Gastrocnemius medialis (tissue), 4 donors: Measurements from ENCODE around the gene TRAK1. TPM values are rescaled to one million over a fixed set of nuclear protein-coding genes. Genes with fewer than 3 reads are reported as not detected.

Experiments used
- ATAC-seq, 2 donors: fragments of 150-250 bp; one replicate each; pipeline ENCODE4 v1.9.1; 2016
- DNase-seq, 2 donors: peaks; one replicate each; pipeline ENCODE4 v3.0.0-alpha.2; 2019
- H3K27ac ChIP-seq, 4 donors: fragments of 200-600 bp; sonication (generic); 1 replicate in 1 of 4; 2 replicates in 3 of 4; pipeline ENCODE4 v1.5.1; 2016 to 2018; ENCODE audit warnings: mild to moderate bottlenecking in 2 of 4, moderate library complexity in 1 of 4
- H3K27me3 ChIP-seq, 3 donors: fragments of 200-600 bp; sonication (generic) in 2 of 3; 1 replicate in 1 of 3; 2 replicates in 2 of 3; pipeline versions ENCODE4 v1.5.1 to v1.6.0; 2016 to 2019; ENCODE audit warnings: mild to moderate bottlenecking in 1 of 3, moderate library complexity in 1 of 3
- H3K36me3 ChIP-seq, 2 donors: fragments of 200-600 bp; sonication (generic) in 1 of 2; one replicate each; pipeline ENCODE4 v1.5.1; 2017 to 2018
- H3K4me1 ChIP-seq, 2 donors: fragments of 200-600 bp; sonication (generic) in 1 of 2; one replicate each; pipeline ENCODE4 v1.5.1; 2016 to 2017; ENCODE audit warnings: mild to moderate bottlenecking in 2 of 2
- H3K4me3 ChIP-seq, 4 donors: fragments of 200-600 bp; sonication (generic) in 3 of 4; 1 replicate in 1 of 4; 2 replicates in 3 of 4; pipeline ENCODE4 v1.5.1; 2016 to 2019; ENCODE audit warnings: mild to moderate bottlenecking in 2 of 4
- H3K9me3 ChIP-seq, 3 donors: fragments of 200-600 bp; sonication (generic) in 2 of 3; 1 replicate in 1 of 3; 2 replicates in 2 of 3; pipeline ENCODE4 v1.5.1; 2016 to 2019
- CTCF ChIP-seq, 5 experiments: fragments of 450-650 bp in 3 of 5; fragments of 200-600 bp in 2 of 5; sonication (generic) in 2 of 5; IDR thresholded peaks in 4 of 5; conservative IDR thresholded peaks in 1 of 5; 1 replicate in 4 of 5; 2 replicates in 1 of 5; pipeline ENCODE4 v1.5.1; 2016 to 2019; ENCODE audit warnings: antibody characterized with exemption in 5 of 5, mild to moderate bottlenecking in 3 of 5, moderate library complexity in 3 of 5
- POLR2A ChIP-seq, 2 donors: fragments of 450-650 bp; IDR thresholded peaks; one replicate each; pipeline ENCODE4 v1.6.1; 2017; ENCODE audit warnings: antibody characterized with exemption in 2 of 2, mild to moderate bottlenecking in 2 of 2, moderate library complexity in 2 of 2
- in situ Hi-C, 4 donors: fragments of 200-750 bp; cut with MboI; loops; one replicate each; pipeline versions ENCODE4 v1.15.0 to v1.8.0; 2017; ENCODE audit warnings: low sequenced_read_pairs in 4 of 4
- intact Hi-C: fragments of 100-400 bp; cut with DNase I; formaldehyde crosslinking; loops from one replicate; pipeline ENCODE4 v1.15.1; 2023; ENCODE audit warnings: low total_unique reads
- total RNA-seq, 4 donors: library from RNA; depleted of rRNA; stranded (reverse); fragments of >200 nt; gene quantifications; one replicate each; pipeline versions ENCODE4 v1.1.0 to v1.2.3, GENCODE V29; 2016

Gene TRAK1
- total RNA-seq, 4 donors from 2014 or later = 59.5 to 109 (median 98.6) TPM

- intact Hi-C loops = loop anchor here (5.0 kb wide), 1 partner anchor 157 kb away; no protein-coding TSS in a partner anchor
- peak; percentile 61 to 81 for DNase-seq
- TF ChIP-seq POLR2A (IDR thresholded peaks at IDR 0.05) (no peak), CTCF (IDR thresholded peaks at IDR 0.05 in 4 of 5, conservative IDR thresholded peaks at IDR 0.05 in 1 of 5) (no peak)
- Histone ChIP-seq H3K27ac (peak overlapping the region; percentile 81 to 89 (median 86)), H3K36me3 (no peaks in the 10 kb centered on the region), H3K4me1 (peaks cover 69 to 76% of the 10 kb centered on the region in 2 donors), H3K27me3 (no peaks in the 10 kb centered on the region), H3K9me3 (no peaks in the 10 kb centered on the region), H3K4me3 (no peak overlapping the region)
- in situ Hi-C loops = loop anchor here in 2 of 4 donors (25.0 kb wide), 1 partner anchor 167 kb away; no protein-coding TSS in a partner anchor
- peak; percentile 98 to 99 for ATAC-seq
These were observed 88.1 kb downstream of the TRAK1 start for GRCh38 chr3:42179110-42179725.

- ATAC-seq (no peak), DNase-seq (no peak)
- in situ Hi-C loops (loop anchor here in 2 of 4 donors (25.0 kb wide), 1 partner anchor 169 kb away; no protein-coding TSS in a partner anchor), intact Hi-C loops (no loop called here)
- H3K9me3 ChIP-seq = no peaks in the 10 kb centered on the region
- peaks cover 58 to 64% of the 10 kb centered on the region in 2 donors for H3K4me1 ChIP-seq
- H3K36me3 ChIP-seq = no peaks in the 10 kb centered on the region
- no peak for TF ChIP-seq CTCF (IDR thresholded peaks at IDR 0.05 in 4 of 5, conservative IDR thresholded peaks at IDR 0.05 in 1 of 5)
- TF ChIP-seq POLR2A (IDR thresholded peaks at IDR 0.05) = no peak
- no peaks in the 10 kb centered on the region for H3K27me3 ChIP-seq
- peak overlapping the region in 3 of 4 donors; percentile 81 to 89 (median 85) for H3K27ac ChIP-seq
- no peak overlapping the region for H3K4me3 ChIP-seq
These were observed 89.7 kb downstream of the TRAK1 start for GRCh38 chr3:42180901-42181300.

GRCh38 chr3:42182555-42182954 lies 91.4 kb downstream of the TRAK1 start:
- Histone ChIP-seq H3K9me3 (no peaks in the 10 kb centered on the region), H3K27me3 (no peaks in the 10 kb centered on the region), H3K27ac (peak overlapping the region; percentile 21 to 50 (median 39)), H3K4me3 (no peak overlapping the region), H3K4me1 (peaks cover 42 to 59% of the 10 kb centered on the region in 2 donors), H3K36me3 (no peaks in the 10 kb centered on the region)
- intact Hi-C loops (no loop called here), in situ Hi-C loops (loop anchor here in 2 of 4 donors (25.0 kb wide), 1 partner anchor 170 kb away; no protein-coding TSS in a partner anchor)
- ATAC-seq (no peak), DNase-seq (no peak)
- TF ChIP-seq POLR2A (IDR thresholded peaks at IDR 0.05) = no peak
- TF ChIP-seq CTCF (IDR thresholded peaks at IDR 0.05 in 4 of 5, conservative IDR thresholded peaks at IDR 0.05 in 1 of 5) = no peak

GRCh38 chr3:42183991-42184632 lies 93.0 kb downstream of the TRAK1 start:
- no peak overlapping the region for H3K4me3 ChIP-seq
- peak overlapping the region in 2 of 4 donors; percentile 30 to 48 for H3K27ac ChIP-seq
- intact Hi-C loops (no loop called here), in situ Hi-C loops (loop anchor here in 2 of 4 donors (25.0 kb wide), 1 partner anchor 172 kb away; no protein-coding TSS in a partner anchor)
- no peaks in the 10 kb centered on the region for H3K36me3 ChIP-seq
- ATAC-seq (no peak), DNase-seq (no peak)
- H3K4me1 ChIP-seq = peaks cover 32 to 56% of the 10 kb centered on the region in 2 donors
- no peak for TF ChIP-seq POLR2A (IDR thresholded peaks at IDR 0.05)
- TF ChIP-seq CTCF (IDR thresholded peaks at IDR 0.05 in 4 of 5, conservative IDR thresholded peaks at IDR 0.05 in 1 of 5) = no peak
- no peaks in the 10 kb centered on the region for H3K9me3 ChIP-seq
- no peaks in the 10 kb centered on the region for H3K27me3 ChIP-seq
